ENCODE measurements around the gene EPN1. TPM values are rescaled to one million over a fixed set of nuclear protein-coding genes. Genes with fewer than 3 reads are reported as not detected.

EPN1 gene
- total and polyA plus RNA-seq, 2 of the 13 experiments (the other 11 are each of a cell fraction or from before 2014, with no cell fraction given) = 28.9 to 31.7 TPM

GRCh38 chr19:55683449-55684261 is 8.6 kb downstream of the EPN1 start (continued):
- TF ChIP-seq ATRX (CRISPR knock-in tag; IDR thresholded peaks at IDR 0.05; ENCODE audit: borderline replicate concordance) (no peak), MAFG (CRISPR knock-in tag; IDR thresholded peaks at IDR 0.05) (no peak), GATAD2A (CRISPR knock-in tag; IDR thresholded peaks at IDR 0.05) (peak; percentile 84), MTF1 (CRISPR knock-in tag; IDR thresholded peaks at IDR 0.05) (no peak), NCOA2 (CRISPR knock-in tag; IDR thresholded peaks at IDR 0.05) (peak; percentile 48; the same call in 1 of the 2 replicates), RCOR2 (CRISPR knock-in tag; IDR thresholded peaks at IDR 0.05) (peak; percentile 35; the same call in 1 of the 2 replicates), PHF5A (CRISPR knock-in tag; IDR thresholded peaks at IDR 0.05; ENCODE audit: low read depth, unreplicated experiment) (peak; percentile 18), IRF1 (CRISPR knock-in tag; IDR thresholded peaks at IDR 0.05; ENCODE audit: low read depth) (peak; percentile 53; the same call in 1 of the 2 replicates), ZNF720 (CRISPR knock-in tag; IDR thresholded peaks at IDR 0.05) (no peak), HOXD1 (CRISPR knock-in tag; IDR thresholded peaks at IDR 0.05) (no peak), SALL2 (CRISPR knock-in tag; IDR thresholded peaks at IDR 0.05) (no peak), ZNF280D (CRISPR knock-in tag; IDR thresholded peaks at IDR 0.05) (no peak), HES4 (CRISPR knock-in tag; IDR thresholded peaks at IDR 0.05; ENCODE audit: borderline replicate concordance) (no peak), ZNF124 (CRISPR knock-in tag; IDR thresholded peaks at IDR 0.05) (peak; percentile 52; the same call in 1 of the 2 replicates)
